GM18868 (cell line): ENCODE data around the gene VSX1.
A peak's percentile ranks its signal among the peaks of the same experiment; 100 is the strongest.

Source experiments
- ATAC-seq: cut with Tn5 transposase; IDR thresholded peaks from one replicate; pipeline ENCODE4 v1.9.1; 2021; ENCODE audit warnings: mild to moderate bottlenecking, moderate library complexity; ENCODE audit not compliant: unreplicated experiment

The VSX1 gene

GRCh38 chr20:25088267-25088666, 6.3 kb upstream of the VSX1 start:
- ATAC-seq, result no peak

- ATAC-seq, result no peak
These were observed 5.4 kb upstream of the VSX1 start for GRCh38 chr20:25087186-25087929.

GRCh38 chr20:25085756-25086495, 4.0 kb upstream of the VSX1 start:
- no peak for ATAC-seq

- ATAC-seq, result no peak
These were observed 2.8 kb upstream of the VSX1 start for GRCh38 chr20:25084626-25085187.

DNA sequence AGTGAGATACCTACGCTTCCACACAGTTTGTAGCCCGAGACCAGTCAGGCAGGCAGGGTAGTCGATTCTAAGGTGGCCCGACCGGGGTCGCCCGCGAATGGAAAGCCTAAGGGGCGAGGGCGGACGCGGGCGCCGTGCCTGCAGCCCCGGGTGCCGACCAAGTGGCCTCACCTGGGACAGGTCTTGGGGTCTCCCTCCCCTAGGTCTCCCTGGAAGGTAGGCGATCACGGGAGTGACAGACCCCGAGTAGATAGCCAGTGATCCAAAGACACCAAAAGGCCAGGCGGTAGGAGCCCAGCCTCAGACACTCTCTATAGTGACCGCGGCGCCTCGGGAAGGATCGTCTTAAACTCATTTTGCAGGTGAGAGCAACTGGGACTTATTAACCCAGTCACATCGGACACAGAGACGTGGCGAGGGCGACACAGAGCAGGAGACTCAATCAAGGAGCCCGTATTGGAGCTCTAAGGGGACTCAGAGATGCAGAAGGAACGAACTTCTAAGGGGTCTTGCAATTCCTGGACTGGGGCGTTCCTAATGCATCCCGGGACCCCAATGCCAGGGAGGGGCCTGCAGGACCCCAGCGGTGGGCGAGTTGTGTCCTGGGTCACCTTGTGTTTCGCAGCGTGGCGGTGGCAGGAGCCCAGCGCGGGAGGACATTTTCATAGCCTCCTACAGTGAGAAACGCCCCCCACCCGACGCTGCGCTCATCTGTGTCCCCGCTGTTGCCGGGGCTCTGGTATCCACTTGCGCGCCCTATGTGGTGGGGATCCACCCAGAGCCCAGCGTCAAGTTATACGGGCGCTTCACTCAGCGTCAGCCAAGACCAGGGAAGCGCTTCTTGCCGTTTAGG, 2.1 kb upstream of the VSX1 start:
- ATAC-seq, result no peak

DNA sequence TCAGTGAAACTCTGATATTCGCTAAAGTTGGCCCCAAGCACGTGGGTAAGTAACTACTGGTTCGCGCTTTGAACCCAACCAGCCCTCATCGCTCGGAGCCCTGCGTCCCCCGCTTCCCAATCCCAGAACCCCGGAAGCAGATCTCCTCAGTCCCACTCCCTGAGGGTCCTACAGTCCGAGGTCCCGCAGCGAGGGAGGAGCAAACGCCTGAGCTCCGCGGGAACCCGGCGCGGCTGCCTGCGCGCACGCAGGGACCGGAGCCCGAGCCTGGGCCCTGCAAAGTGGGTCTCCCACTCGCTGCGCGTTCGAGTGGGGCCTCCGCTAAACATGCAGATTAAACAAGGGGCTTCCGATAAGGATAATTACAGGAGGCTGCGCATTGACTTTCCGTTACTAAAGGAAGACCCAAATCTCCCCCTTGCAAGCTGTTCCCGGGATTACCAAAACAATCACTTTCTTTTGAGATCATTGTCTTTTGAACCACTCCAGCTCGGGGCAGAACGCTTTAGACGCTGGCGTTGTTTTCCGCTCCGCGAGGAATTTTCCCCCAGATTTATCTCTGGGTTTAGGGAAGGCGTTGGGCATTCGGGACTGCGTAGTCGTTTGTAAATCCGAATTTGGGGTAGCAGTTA, 1.3 kb upstream of the VSX1 start:
- no peak for ATAC-seq

GRCh38 chr20:25082498-25082873, 545 bp upstream of the VSX1 start:
- ATAC-seq, result no peak

DNA sequence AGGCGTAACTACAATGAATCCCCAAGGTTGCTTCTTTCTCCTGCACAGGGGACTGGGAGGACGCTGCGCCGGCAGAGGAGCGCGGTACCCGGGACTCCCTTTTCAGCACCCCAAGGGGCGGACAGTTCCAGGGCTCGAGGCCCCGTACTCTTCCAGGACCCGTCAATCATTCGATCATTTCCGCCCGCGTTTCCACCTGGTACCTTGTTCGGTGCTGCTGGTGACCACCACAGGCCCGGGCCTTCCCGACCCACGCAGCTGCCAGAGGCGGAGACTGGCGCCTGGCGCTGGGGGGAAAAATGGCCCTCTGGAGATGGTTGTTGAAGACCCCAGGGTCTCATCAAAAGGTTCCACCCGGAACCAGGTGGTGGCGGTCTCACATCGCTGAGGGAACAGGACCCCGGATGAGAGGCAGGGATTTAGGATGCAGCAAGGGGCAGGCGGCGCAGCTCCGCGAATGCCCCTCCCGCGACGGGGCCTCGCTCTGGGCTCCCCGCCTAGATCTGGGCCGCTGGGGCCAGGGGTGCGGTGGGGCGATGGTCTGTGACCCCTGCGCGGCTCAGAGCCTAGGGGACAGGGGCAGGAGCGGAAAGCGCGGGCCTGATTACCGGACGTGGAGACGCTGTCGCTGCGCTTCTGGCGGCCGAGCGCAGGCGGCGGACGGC, 744 bp downstream of the VSX1 start:
- ATAC-seq, result no peak

DNA sequence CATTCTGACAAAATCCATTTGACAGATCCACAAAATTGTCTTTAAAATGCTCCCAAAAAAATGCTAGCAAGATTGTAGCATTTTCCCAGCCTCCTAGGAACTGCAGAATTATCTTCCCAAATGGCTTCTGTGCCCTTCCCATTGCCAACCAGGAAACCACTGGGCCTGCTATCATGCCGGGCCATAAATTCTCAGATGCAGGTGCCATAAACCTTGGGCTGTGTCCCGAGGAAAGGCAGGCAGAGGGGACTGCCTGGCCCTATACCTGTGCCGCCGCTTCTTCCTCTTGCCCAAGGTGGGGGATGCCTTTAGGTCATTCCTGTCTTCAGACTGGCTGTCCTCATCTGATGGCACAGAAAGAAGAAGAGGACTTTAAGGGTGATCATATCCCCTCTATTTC, 2.8 kb downstream of the VSX1 start:
- ATAC-seq, result no peak

DNA sequence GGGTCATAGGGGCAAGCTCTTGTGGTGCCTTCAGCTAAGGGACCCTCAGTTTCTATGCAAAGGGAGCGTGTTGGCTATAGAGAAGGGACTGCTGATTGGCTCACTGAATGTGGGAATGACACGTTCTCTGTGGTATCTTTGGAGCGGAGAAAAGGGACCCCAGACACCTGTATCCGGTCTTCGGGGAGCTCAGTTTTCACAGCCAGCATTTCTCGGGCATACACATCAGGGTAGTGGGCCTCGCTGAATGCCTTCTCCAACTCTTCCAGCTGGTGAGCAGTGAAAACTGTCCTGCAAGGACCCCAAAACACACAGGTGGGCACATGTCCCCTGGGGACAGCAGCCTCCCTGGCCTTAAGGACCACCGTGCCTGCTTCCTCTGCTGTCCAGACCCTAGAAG, 3.3 kb downstream of the VSX1 start:
- no peak for ATAC-seq

- ATAC-seq, result peak; percentile 48
These were observed 4.3 kb downstream of the VSX1 start for GRCh38 chr20:25077610-25078169.

DNA sequence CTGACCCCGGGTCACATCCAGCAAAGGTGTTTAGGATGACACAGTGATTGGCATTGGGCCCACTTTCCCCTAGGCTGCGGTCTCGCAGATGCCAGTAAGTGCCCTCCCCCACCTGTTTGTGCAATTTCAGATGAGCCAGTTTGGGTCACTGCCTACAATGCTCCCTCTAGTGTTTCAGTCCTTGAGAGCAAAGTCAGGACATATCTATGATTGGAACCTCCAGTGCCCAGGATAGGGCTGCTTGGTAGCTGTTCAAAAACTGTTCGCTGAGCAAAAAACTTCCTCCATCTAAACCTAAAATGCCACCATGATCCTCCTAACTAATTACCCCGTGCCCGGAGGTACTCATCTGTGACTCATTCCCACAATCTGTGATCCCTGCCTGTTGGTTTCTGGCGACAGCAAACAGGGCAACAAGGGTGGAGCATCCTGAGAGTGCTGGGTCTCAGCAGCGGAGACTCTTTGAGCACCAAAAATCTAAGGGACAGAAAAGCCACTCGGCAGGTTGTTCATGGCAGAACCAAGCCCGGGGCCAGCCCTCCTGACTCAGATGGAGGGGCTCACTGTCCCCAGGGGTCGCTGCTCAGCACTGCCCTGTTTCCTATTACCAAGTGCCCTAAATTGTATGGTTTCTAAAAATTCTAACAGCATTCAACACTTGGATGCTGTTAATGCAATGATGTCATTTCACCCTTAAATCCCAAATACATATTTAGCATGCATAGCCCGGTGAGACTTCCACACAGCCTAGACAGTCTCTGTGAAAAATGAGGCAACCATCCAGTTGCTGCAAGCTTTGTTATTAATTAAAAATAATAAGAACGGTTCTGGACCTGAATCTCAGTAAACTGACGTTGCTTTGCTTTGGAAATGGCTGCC, 5.0 kb downstream of the VSX1 start:
- peak; percentile 56 for ATAC-seq

- no peak for ATAC-seq
These were observed 5.7 kb downstream of the VSX1 start for GRCh38 chr20:25076201-25076600.

DNA sequence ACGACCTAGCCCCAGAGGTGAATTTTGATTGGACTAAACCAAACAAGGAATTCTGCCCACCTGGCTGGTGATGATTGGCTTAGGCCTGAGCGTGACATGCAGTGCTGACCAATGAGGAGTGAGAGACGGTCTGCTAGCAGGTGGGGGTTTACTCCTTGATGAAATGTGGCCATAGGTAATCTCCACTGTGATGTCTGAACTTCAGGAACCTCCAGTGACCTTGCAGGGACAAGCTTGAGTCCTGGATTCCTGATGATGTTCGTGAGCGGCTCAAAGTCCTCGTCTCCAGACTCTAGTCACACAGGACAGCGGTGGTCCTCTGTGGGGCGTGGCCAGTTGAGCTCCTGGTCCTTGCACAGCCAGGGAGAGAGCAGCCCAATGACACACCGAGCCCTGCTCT, 8.4 kb downstream of the VSX1 start:
- no peak for ATAC-seq

GRCh38 chr20:25072226-25072811, 9.6 kb downstream of the VSX1 start:
- ATAC-seq, result no peak

- no peak for ATAC-seq
These were observed 10.2 kb downstream of the VSX1 start for GRCh38 chr20:25071734-25072133.

DNA sequence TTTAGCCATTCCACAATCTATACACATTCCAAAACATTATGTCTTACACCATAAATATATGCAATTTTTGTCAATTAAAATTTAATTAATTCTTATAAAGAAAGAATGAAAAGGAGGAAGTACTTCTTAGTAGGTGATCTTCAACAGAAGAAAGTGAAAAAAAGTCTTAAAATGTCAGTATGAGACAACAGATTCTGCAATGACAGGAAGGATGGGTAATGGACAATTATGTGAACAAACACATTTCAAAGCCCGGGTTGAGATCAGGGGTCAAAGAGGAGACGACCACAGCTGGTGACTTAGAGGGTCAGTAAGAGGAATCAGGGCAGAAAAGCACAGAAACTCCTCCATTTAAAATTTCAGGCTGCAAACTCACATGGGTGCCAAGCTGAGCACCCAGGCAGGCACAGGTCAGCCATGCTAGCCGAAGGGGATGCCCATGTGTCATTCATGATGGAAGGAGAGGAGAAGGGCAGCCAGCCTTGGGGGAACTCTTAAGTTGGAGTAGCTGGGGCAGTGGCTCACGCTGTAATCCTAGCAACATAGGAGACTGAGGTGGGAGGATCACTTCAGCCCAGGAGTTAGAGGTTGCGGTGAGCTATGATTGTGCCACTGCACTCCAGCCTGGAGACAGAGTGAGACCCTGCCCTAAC, 11.0 kb downstream of the VSX1 start:
- ATAC-seq, result no peak
